Activated CD4-positive, alpha-beta T cell treated with anti-CD3 and anti-CD28 coated beads, Interleukin-2, Interleukin-6, amounts not matched to agents 100 ng/mL and 50 ng/mL, durations not matched to agents 16 hours and 8 hours (primary cell): ENCODE measurements around the gene NKX3-2.
A peak's percentile ranks its signal among the peaks of the same experiment; 100 is the strongest.

Source experiments
- DNase-seq: peaks from one replicate; pipeline ENCODE4 v3.0.0-alpha.2; 2020

The NKX3-2 gene

GRCh38 chr4:13544606-13545393, 492 bp upstream of the NKX3-2 start:
- DNase-seq: peak; percentile 62

GRCh38 chr4:13543032-13543838, 1.1 kb downstream of the NKX3-2 start:
- no peak for DNase-seq

- DNase-seq: no peak
Measured at GRCh38 chr4:13542577-13543031, 1.7 kb downstream of the NKX3-2 start.

GRCh38 chr4:13541720-13542576, 2.4 kb downstream of the NKX3-2 start:
- peak; percentile 51 for DNase-seq

- DNase-seq: no peak
Measured at GRCh38 chr4:13541176-13541604, 3.1 kb downstream of the NKX3-2 start.

- no peak for DNase-seq
Measured at GRCh38 chr4:13540446-13541175, 3.7 kb downstream of the NKX3-2 start.

DNA sequence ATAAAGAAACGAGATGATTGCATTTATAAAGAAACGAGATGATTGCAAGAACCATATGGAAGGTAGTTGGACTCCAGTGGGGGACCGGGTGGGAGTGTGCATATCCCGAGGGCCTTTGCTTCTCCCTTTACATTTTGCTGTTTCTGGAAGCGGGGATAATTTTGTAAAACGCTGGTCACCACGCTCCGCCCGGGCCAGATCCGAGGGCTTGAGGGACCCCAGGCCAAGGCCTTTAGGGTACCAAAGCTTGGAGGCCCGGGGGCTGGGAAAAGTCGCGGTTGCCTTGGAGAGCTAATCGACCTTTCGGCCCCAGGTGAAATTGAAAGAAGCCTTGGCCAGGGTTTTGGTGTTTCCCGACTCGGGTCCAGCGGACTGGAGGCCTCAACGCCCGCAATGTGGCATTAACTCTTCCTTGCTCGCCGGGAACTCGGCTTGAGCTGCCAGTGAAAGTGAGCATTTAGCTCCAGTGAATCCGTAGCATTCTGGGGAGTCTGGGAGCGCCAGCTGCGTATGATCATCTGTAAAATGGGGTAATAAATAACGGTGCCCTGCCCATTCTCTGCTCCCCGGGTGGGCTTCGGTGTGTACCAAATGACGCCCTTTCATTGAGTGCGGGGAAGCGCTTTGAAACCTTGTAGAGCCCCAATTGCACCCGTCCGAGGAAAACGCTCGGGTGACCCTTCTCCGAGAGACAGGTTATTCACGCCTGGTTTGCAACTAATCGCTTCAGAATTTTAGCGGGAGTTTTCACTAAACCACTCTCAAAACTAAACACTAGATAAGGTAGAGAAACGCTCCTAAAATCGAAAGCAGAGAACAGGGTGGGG, 4.5 kb downstream of the NKX3-2 start:
- no peak for DNase-seq

DNA sequence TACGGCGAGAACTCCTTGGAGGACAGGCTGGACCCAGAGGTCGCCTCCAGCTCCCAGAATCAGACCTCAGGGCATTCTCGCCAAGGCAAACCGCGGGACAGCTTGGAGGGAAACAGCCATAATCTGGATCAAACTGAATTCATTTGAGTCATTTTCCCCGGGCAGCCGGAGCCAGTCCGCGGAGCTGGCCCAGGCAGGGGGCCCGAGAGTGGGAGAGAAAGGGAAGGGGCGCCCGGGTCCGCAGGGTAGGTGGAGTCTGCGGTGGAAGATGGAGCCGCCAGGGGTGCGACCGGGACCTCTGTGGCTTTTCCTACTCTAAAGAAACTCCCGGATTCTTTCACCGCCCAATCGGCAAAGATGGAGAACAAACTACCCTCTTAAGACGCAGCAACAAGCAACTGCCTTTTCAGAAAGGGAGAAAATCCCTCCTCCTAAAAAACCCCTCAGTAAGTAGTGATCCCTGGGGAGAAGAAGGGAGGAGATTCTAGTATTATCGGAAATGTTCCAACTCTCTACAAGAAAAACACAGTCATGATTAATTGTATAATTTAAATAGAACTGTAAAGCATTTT, 5.2 kb downstream of the NKX3-2 start:
- no peak for DNase-seq

DNA sequence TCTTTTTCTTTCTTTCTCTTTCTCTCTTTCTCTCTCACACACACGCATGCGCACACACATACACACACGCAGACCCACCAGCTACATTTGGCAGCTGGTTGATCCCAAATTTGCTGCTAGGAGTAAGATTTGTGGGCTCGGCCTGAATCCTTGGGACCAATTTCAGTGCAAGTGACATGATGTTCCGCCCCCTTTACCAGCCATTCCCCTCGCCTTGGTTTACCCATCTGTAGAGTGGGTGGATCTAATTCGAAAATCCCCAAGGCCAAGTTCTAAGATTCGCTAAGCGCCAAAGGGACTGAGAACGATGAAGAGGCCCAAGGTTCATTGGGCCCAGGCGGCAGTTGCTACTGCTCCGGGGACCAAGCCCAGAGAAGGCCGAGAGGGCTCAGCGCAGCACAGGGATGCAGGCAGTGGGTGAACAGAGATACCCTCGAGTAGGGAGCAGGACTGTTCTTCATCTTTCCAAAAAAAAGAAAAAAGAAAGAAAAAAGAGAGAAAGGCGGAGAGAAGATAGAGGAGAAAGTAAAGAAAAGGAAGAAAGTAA, 5.8 kb downstream of the NKX3-2 start:
- no peak for DNase-seq

- no peak for DNase-seq
Measured at GRCh38 chr4:13537832-13538177, 6.5 kb downstream of the NKX3-2 start.

GRCh38 chr4:13537011-13537831, 7.1 kb downstream of the NKX3-2 start:
- DNase-seq: no peak

DNA sequence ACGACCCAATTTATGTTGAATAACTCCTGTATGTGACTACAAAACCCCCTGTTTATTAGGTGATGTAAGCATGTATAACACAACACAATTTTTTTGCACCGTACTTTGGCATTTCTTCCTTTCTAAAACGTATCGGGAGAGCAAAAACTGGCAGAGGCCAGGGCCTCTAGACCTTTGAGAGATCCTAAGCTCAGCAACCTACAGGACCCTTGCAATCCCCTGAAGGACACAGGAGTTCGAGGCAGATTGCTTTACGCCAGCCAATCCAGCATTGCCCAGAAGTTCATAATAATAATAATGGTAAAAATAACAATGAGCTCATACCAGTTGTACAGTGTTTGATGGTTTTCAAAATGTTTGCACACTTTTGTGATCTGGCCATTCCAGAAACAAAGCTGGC, 7.7 kb downstream of the NKX3-2 start:
- no peak for DNase-seq

DNA sequence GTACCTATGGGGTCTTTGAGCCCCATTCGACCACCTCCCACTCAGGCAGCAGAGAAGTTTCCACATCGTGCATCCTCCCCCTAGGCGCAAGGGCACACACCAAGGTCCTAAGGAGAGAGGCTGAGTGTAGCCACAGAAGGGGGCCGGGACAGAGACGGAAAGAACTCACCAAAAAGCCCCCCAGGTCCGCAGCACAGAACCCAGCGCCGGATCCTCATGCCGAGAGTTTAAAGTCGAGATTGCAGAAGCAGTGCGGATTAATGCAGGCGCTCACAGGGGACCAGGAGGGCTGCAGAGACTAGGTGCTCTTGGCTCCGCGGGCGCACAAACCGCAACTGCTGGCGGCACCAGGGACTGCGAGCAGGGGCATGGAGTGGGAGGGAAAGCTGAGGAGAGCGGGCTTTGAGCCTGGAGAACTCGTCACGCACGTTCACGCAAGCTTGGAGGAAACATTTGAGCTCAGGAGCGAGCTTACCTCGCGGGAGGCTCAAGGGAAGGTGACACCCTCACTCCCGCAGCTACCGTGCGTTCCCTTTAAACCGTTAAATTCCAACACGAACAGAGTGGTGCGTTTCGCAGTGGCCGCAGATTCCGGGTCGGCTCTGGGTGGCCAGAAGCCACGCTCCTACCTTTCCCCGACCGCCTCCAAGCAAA, 8.5 kb downstream of the NKX3-2 start:
- no peak for DNase-seq

GRCh38 chr4:13535118-13535517, 9.2 kb downstream of the NKX3-2 start:
- no peak for DNase-seq

DNA sequence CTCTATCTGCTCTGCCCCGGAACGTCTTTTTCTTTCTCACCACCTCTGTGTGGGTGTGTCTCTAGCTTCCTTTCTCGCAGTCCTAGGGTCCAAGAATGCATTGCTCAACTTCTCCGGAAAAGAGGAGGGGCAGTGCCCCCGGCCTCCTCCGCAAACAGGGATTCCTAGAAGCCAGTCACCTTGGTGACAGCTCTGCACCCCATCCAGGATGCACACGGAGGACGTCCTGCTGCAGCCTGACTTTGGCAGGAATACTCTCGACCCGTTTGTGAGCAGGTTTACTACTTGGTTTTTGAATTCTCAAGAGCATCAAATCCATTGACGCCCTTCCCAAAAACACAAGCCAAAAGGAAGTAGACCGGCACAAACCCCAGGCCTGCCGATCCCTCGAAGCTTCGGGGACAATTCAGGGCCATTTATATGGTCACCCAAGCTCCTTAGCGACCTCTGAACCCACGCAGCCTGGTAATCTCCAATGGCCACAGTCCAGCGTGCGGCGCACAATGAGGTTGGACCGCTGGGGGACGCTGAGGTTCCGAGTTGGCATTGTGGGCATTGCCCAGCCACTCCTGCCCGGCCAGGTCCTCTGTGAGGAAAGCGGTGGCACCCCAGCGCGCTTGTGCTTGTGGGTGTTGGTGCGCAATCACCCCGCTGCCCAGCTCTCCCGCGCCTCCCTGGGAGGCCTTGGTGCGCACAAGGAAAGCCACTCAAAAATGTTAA, 9.8 kb downstream of the NKX3-2 start:
- no peak for DNase-seq

- DNase-seq: no peak
Measured at GRCh38 chr4:13533670-13534343, 10.5 kb downstream of the NKX3-2 start.

DNA sequence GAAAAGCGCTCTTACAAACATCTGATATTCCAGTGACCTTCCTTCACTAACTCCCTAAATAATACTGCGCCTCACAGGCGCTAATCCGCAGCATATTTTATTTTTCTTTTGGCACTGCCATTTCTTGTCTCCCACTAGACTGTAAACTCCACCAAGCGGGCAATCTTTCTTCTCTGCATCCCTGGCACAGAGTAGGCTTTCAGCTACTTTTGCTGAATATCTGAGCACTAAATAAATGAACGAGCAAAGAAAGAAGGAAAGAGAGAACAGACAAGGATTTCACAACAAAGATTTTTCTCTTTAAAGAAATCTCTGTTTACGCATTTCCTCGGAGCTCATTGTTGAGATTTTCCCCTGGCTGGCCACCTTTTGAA, 12.7 kb downstream of the NKX3-2 start:
- DNase-seq: no peak
